ENCODE results near the gene LMTK2.

LMTK2 gene

GRCh38 chr7:98138672-98139071 lies 32.0 kb downstream of the LMTK2 start:
- DNase-seq = no peak

- no peak for DNase-seq
Observed at GRCh38 chr7:98142658-98143057, 36.0 kb downstream of the LMTK2 start.

- DNase-seq = no peak
Observed at GRCh38 chr7:98148607-98149006, 41.9 kb downstream of the LMTK2 start.

GRCh38 chr7:98149116-98149692 lies 42.5 kb downstream of the LMTK2 start:
- DNase-seq = no peak

- no peak for DNase-seq
Observed at GRCh38 chr7:98151884-98152283, 45.2 kb downstream of the LMTK2 start.

GRCh38 chr7:98156700-98157099 lies 50.0 kb downstream of the LMTK2 start:
- no peak for DNase-seq

GRCh38 chr7:98157761-98158160 lies 51.1 kb downstream of the LMTK2 start:
- no peak for DNase-seq

- no peak for DNase-seq
Observed at GRCh38 chr7:98162758-98163157, 56.1 kb downstream of the LMTK2 start.

GRCh38 chr7:98163269-98163668 lies 56.6 kb downstream of the LMTK2 start:
- no peak for DNase-seq

GRCh38 chr7:98163704-98164494 lies 57.2 kb downstream of the LMTK2 start:
- no peak for DNase-seq

GRCh38 chr7:98165827-98166667 lies 59.4 kb downstream of the LMTK2 start:
- peak; percentile 21 for DNase-seq

GRCh38 chr7:98166668-98166970 lies 60.0 kb downstream of the LMTK2 start:
- no peak for DNase-seq

GRCh38 chr7:98167653-98168052 lies 61.0 kb downstream of the LMTK2 start:
- DNase-seq = no peak

GRCh38 chr7:98168181-98168903 lies 61.7 kb downstream of the LMTK2 start:
- peak; percentile 47 for DNase-seq

- no peak for DNase-seq
Observed at GRCh38 chr7:98168904-98169621, 62.4 kb downstream of the LMTK2 start.

GRCh38 chr7:98170966-98171365 lies 64.3 kb downstream of the LMTK2 start:
- DNase-seq = no peak

- no peak for DNase-seq
Observed at GRCh38 chr7:98171449-98171848, 64.8 kb downstream of the LMTK2 start.

- no peak for DNase-seq
Observed at GRCh38 chr7:98174334-98175259, 67.9 kb downstream of the LMTK2 start.

- no peak for DNase-seq
Observed at GRCh38 chr7:98175260-98175940, 68.7 kb downstream of the LMTK2 start.

GRCh38 chr7:98177553-98177952 lies 70.9 kb downstream of the LMTK2 start:
- no peak for DNase-seq

GRCh38 chr7:98178321-98178720 lies 71.7 kb downstream of the LMTK2 start:
- no peak for DNase-seq

Measured in activated CD4-positive, alpha-beta T cell treated with anti-CD3 and anti-CD28 coated beads for 1 hour (primary cell).